ENCODE measurements around the gene KIF26A. TPM values are rescaled to one million over a fixed set of nuclear protein-coding genes. Genes with fewer than 3 reads are reported as not detected.

KIF26A gene
- total RNA-seq, 1 donor from 2014 or later = 7.0 TPM

DNA sequence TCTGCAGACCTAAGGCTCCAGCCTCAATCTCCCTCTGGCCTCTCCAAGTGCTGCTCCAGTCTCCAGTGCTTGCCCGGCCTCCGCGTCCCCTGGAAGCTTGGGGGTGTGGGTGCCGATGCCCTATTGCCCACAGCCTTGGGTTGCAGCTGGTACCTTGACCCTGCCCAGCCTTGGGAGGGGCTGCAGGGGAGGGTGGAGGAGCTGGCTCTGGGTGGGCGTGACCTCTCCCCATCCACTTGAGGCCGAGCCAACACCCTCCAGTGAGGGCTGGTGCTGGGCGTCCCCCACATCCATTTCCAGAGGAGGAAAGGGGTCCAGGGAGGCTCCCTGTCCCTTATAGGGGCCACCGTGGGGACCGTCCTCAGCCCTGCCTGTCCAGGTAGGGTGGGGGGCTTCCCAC, 24.1 kb downstream of the KIF26A start:
- Mint-ChIP-seq H3K9me3 (ENCODE audit: low read depth) (no peaks in the 10 kb centered on the region), H3K4me1 (ENCODE audit: low read depth) (no peaks in the 10 kb centered on the region), H3K36me3 (ENCODE audit: insufficient read depth) (no peaks in the 10 kb centered on the region), H3K4me3 (ENCODE audit: low read depth) (no peak overlapping the region), H3K27ac (no peak overlapping the region), H3K27me3 (no peaks in the 10 kb centered on the region)
- no peak for DNase-seq (ENCODE audit: low spot score, unreplicated experiment)
- TF ChIP-seq CTCF (IDR thresholded peaks at IDR 0.05; ENCODE audit: unreplicated experiment) = no peak

GRCh38 chr14:104163541-104163940, 25.2 kb downstream of the KIF26A start:
- no peaks in the 10 kb centered on the region for H3K27me3 Mint-ChIP-seq
- no peak overlapping the region for H3K27ac Mint-ChIP-seq
- no peak for DNase-seq (ENCODE audit: low spot score, unreplicated experiment)
- H3K4me1 Mint-ChIP-seq (ENCODE audit: low read depth) = no peaks in the 10 kb centered on the region
- H3K9me3 Mint-ChIP-seq (ENCODE audit: low read depth) = no peaks in the 10 kb centered on the region
- no peak overlapping the region for H3K4me3 Mint-ChIP-seq (ENCODE audit: low read depth)
- no peak for TF ChIP-seq CTCF (IDR thresholded peaks at IDR 0.05; ENCODE audit: unreplicated experiment)
- no peaks in the 10 kb centered on the region for H3K36me3 Mint-ChIP-seq (ENCODE audit: insufficient read depth)

DNA sequence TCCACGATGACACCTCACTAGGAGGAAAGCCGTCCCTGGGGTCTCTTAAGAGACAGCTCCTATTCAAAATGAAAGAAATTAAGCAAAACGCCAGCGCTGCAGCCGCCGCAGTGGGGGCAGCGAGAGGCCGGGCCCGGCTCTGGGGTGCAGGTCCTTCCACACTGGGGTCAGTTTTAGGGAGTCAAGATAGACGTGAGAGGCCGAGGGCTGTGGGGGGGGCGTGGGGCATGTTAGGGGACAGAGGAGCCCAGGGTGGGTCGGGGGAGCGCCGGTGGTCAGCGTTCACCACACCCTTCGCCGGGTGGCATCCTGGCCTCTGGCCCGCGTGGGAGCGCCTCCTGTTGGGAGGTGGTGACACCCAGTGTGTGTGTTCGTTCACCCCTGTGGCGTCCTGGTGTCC, 25.7 kb downstream of the KIF26A start:
- Mint-ChIP-seq H3K27me3 (no peaks in the 10 kb centered on the region), H3K27ac (no peak overlapping the region), H3K36me3 (ENCODE audit: insufficient read depth) (no peaks in the 10 kb centered on the region), H3K9me3 (ENCODE audit: low read depth) (no peaks in the 10 kb centered on the region), H3K4me3 (ENCODE audit: low read depth) (no peak overlapping the region), H3K4me1 (ENCODE audit: low read depth) (no peaks in the 10 kb centered on the region)
- DNase-seq (ENCODE audit: low spot score, unreplicated experiment) = no peak
- TF ChIP-seq CTCF (IDR thresholded peaks at IDR 0.05; ENCODE audit: unreplicated experiment) = no peak

GRCh38 chr14:104164512-104164911, 26.1 kb downstream of the KIF26A start:
- no peak overlapping the region for H3K4me3 Mint-ChIP-seq (ENCODE audit: low read depth)
- H3K9me3 Mint-ChIP-seq (ENCODE audit: low read depth) = no peaks in the 10 kb centered on the region
- no peak for TF ChIP-seq CTCF (IDR thresholded peaks at IDR 0.05; ENCODE audit: unreplicated experiment)
- H3K36me3 Mint-ChIP-seq (ENCODE audit: insufficient read depth) = no peaks in the 10 kb centered on the region
- no peaks in the 10 kb centered on the region for H3K27me3 Mint-ChIP-seq
- no peak for DNase-seq (ENCODE audit: low spot score, unreplicated experiment)
- no peaks in the 10 kb centered on the region for H3K4me1 Mint-ChIP-seq (ENCODE audit: low read depth)
- H3K27ac Mint-ChIP-seq = no peak overlapping the region

- Mint-ChIP-seq H3K9me3 (ENCODE audit: low read depth) (no peaks in the 10 kb centered on the region), H3K4me3 (ENCODE audit: low read depth) (no peak overlapping the region), H3K27ac (no peak overlapping the region), H3K36me3 (ENCODE audit: insufficient read depth) (no peaks in the 10 kb centered on the region), H3K4me1 (ENCODE audit: low read depth) (peaks cover 8% of the 10 kb centered on the region), H3K27me3 (peaks cover 5% of the 10 kb centered on the region)
- no peak for TF ChIP-seq CTCF (IDR thresholded peaks at IDR 0.05; ENCODE audit: unreplicated experiment)
- DNase-seq (ENCODE audit: low spot score, unreplicated experiment) = no peak
These were observed 28.3 kb downstream of the KIF26A start for GRCh38 chr14:104166698-104167097.

Data from progenitor cell of endocrine pancreas (in vitro differentiated cells).